GM12801 (cell line): ENCODE measurements around the gene AOC1.

Experiments used
- TF ChIP-seq, protein P1 (sequence below): IDR thresholded peaks from one replicate; pipeline ENCODE4 v1.5.1; 2011; ENCODE audit warnings: control low read depth; ENCODE audit not compliant: insufficient read length; ENCODE audit errors: extremely low read depth

The AOC1 gene

DNA sequence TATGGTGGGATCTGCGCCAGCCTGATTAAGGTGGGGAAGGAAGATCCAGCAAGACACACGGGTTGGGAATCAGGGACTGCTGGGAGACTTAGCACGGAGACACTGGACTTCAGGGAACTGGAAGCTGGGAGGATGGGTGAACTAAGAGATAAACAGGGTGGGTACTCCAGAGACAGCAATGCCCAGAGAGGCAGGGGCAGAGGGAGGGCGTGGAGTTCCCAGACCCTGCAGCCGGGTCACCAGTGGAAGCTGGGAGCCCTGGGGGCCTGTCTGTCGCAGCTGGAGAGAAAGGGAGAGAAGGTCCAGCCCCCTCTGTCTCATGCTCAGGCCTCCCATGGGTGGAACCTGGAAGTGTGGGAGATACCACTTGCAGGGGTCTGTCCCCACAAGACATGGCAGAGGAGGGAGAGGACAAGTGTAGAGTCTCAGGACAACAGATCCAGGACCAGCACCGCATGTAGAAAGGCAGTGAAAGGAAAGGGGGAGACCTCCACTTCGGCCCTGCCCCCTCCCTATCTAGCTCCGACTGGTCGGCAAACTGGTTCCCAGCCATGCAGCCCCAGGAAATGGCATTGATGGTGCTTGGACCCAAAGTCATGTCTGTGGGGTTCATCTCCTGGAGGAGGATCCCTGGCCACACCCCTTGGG lies 44.4 kb downstream of the AOC1 start:
- TF ChIP-seq, protein P1, sequence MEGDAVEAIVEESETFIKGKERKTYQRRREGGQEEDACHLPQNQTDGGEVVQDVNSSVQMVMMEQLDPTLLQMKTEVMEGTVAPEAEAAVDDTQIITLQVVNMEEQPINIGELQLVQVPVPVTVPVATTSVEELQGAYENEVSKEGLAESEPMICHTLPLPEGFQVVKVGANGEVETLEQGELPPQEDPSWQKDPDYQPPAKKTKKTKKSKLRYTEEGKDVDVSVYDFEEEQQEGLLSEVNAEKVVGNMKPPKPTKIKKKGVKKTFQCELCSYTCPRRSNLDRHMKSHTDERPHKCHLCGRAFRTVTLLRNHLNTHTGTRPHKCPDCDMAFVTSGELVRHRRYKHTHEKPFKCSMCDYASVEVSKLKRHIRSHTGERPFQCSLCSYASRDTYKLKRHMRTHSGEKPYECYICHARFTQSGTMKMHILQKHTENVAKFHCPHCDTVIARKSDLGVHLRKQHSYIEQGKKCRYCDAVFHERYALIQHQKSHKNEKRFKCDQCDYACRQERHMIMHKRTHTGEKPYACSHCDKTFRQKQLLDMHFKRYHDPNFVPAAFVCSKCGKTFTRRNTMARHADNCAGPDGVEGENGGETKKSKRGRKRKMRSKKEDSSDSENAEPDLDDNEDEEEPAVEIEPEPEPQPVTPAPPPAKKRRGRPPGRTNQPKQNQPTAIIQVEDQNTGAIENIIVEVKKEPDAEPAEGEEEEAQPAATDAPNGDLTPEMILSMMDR, result no peak

DNA sequence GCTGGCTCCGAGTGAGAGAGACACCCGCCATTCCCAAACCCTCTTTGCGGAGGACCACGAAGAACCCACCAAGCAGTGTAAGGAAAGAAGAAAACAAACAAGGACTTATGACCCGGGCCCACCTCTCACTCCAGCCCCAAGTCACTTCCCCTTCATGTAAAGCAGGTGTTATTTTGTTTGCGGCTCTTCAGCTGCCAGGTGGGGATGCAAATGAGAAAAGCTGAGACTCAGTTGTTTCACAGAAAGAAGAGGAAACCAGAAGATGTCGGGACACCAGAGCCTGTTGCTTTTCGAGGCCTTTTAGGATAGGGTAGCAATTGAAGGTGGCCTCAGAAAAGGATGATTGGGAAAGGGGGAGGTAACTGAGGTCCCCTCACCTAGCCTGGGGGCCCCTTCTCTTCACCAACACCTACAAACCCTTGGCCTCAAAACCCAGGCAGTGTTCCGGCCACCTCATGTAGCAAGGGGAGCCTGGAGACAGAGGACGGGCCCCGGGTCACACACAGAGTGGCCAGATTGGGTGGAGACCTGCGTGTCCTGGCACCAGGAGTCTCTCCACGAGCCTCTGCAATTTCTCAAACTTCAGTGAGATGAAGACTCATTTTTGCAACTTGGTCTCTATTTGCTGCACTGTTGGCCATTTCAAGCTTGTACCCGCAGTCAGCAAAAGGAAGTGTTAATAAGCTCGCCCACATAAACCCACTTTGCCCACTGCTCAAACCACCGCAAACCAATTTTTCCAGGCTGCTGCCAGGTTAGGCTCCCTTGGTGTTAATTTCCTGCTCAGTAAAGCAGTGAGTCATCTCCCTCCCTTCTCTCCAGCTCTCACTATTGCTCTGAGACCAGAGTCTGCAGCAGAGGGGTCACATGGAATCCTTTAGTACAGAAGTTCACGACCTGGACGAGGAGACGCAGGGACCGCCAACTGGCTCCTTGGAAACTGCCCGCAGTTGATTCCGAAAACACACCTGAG lies 45.5 kb downstream of the AOC1 start:
- TF ChIP-seq, protein P1, result no peak

DNA sequence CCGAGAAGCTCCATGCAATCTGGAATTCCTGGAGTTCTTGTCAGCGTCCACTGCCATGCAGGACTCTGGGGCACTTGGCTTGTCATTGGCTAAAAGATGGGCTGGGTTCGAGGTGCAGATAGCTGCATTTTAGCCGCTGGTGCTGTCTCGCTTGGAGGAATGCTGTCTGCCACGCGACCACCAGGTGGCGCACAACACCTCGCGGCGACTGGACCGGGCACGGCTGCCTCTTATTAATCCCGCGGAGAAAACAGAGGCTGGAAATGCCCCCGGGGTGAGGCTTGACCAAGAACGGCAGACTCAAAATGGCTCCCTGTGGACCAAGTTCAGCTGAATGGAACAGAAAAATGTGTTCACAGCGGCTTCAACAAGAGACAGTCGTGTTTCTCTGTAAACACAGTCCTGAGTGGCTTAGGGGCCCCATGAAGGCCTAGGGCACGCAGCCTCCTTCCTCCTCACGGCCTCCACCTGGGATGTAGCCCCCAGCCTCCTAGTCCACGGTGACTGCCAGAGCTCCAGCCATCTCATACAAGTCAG lies 46.2 kb downstream of the AOC1 start:
- TF ChIP-seq, protein P1, result no peak

DNA sequence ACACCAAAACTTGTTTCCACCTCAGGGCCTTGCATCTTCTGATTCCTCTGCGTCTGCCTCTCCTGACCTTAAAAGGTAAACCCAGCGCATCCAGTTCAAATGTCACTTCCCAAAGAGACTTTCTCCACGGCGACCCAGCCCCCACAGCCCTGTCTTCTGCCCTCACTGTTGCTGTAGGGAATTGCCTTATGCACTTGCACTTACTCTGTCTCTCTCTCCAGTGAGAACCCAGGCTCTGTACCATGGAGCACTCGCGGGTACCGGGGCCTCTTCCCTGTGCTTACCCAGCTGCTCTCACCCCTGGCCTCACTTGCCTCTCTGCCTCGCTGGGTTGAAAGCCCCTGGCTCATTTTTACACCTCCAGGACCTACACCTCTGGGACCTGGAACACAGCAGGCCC lies 48.4 kb downstream of the AOC1 start:
- TF ChIP-seq, protein P1, result no peak

DNA sequence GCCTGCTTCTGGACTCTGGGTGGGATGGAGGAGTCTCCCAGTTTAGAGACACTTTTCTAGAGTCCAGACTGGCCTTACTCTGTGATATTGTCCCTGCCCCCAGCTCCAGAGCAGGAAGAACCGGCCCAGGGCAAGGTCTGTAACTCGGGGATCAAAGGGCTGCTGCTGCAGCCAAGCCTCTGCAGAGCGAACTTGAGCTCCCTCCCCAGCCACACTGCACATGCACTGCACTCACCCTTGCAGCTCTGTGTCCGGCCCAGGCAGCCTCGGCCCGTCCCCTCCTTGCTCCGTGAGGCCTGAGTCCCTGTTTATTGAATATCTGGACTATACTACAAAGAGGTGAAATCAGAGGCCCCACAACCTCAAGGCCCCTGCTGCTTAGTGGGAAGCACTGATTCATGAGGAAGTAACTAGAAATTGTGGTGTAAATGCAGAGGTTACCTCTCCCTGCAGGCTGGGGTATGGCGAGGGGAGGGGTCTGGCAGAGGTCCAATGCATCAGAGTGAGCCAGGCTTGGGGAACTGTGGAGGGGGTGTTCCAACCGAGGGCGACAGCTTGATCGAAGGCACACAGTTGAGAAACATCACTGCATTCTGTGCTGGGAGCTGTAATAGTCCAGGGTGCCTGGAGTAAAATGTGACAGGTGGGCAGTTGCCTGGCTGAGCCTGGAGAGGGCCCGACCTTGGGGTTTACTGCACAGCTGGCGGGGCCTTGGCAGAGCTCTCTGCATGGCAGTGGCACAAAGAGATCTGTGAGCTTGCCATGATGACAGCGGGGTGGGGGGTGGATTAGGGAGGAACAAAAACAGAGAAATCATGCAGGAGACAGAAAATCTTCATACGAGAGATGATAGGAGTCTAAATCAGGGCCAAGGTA lies 49.1 kb downstream of the AOC1 start:
- TF ChIP-seq, protein P1, result no peak

DNA sequence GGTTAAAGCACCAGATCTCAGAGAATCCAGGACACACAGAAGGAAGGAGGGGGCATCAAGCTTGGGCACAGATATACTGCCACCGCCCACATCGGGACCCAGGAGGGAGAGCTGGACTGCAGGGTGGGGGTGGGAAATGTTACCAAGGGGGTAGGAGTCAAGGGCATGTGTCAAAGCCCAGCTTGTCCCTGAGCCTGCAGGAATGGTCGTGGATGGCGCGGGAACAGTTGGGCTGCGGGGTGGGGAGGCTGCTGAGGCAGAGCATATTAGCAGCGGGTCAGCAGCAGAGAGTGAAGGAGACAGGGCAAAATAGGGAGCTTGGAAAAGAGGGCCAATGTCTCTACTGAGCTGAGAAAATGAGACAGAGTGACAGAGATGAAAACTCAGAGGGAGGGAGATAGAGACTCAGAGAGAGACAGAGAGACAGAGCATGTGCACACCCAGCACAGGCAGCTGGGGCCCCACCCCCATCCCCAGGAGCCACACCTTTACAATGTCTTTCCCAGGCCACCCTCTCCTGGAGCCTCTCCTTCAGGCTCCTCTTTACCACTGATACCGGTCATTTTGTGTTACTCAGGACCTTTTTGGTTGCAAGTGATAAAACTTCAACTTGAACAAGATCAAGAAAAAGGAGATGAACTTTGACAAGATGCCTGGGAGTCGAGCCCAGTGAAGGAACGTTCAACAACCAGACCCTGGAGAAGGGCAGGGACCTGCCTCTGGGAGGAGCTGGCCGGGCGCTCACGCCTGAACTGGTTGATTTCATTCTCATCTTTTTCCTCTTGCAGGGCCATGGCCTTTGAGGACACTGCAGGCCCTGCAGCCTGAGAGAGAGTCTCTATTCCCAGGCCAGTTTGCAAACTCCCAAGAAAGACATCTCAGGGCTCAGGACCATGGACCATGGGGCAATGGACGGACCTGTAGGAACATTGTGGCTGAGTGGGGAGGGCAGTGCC lies 50.0 kb downstream of the AOC1 start:
- TF ChIP-seq, protein P1, result no peak
